PFSK-1 (cell line): ENCODE measurements around the gene VEZF1.

Experiments used
- FOXP2 ChIP-seq: optimal IDR thresholded peaks from 2 replicates; pipeline ENCODE3; 2011; ENCODE audit warnings: borderline replicate concordance, control low read depth, inconsistent platforms; ENCODE audit not compliant: insufficient read depth; ENCODE audit errors: extremely low read length, extremely low read depth
- POLR2AphosphoS5 ChIP-seq: IDR thresholded peaks from 2 replicates; pipeline ENCODE4 v1.6.1; 2012; ENCODE audit warnings: low read depth, mild to moderate bottlenecking, control low read depth, low read length, moderate library complexity
- REST ChIP-seq, 2 experiments: IDR thresholded peaks; 2 replicates each; pipeline versions ENCODE4 v1.6.1 to v1.8.0; 2011 to 2012; ENCODE audit warnings: low read depth in 2 of 2, low read length in 2 of 2, control low read depth in 1 of 2, inconsistent platforms in 1 of 2, mild to moderate bottlenecking in 1 of 2, moderate library complexity in 1 of 2; ENCODE audit not compliant: insufficient read depth in 1 of 2
- SIN3A ChIP-seq: IDR thresholded peaks from 2 replicates; pipeline ENCODE4 v1.6.1; 2012; ENCODE audit warnings: mild to moderate bottlenecking, low read length, moderate library complexity, borderline replicate concordance; ENCODE audit not compliant: insufficient read depth
- TAF1 ChIP-seq: IDR thresholded peaks from 2 replicates; pipeline ENCODE4 v1.6.1; 2012; ENCODE audit warnings: low read length, control low read depth, borderline replicate concordance; ENCODE audit not compliant: insufficient read depth

The VEZF1 gene

GRCh38 chr17:57986841-57987580 is 1.0 kb downstream of the VEZF1 start:
- 0 out of 2 replicates have a peak, but pooled peaks have one; percentile 34 for TF ChIP-seq SIN3A
- TF ChIP-seq REST (IDR thresholded peaks at IDR 0.05; ENCODE audit: insufficient read depth in 1 of 2, low read depth in 2 of 2, low read length in 2 of 2), result peak; percentile 16 to 65; a peak in 1 of 4 replicates
- no peak for TF ChIP-seq POLR2AphosphoS5
- TF ChIP-seq TAF1, result no peak
- TF ChIP-seq FOXP2, result no peak

GRCh38 chr17:57985675-57985974 is 2.4 kb downstream of the VEZF1 start:
- TF ChIP-seq SIN3A, result no peak
- TF ChIP-seq TAF1, result no peak
- no peak for TF ChIP-seq POLR2AphosphoS5
- TF ChIP-seq REST (IDR thresholded peaks at IDR 0.05; ENCODE audit: insufficient read depth in 1 of 2, low read depth in 2 of 2, low read length in 2 of 2), result no peak
- TF ChIP-seq FOXP2, result no peak

- TF ChIP-seq FOXP2 (no peak), REST (IDR thresholded peaks at IDR 0.05; ENCODE audit: insufficient read depth in 1 of 2, low read depth in 2 of 2, low read length in 2 of 2) (no peak), POLR2AphosphoS5 (no peak), SIN3A (no peak), TAF1 (no peak)
These were observed 2.9 kb downstream of the VEZF1 start for GRCh38 chr17:57984936-57985674.

GRCh38 chr17:57984261-57984890 is 3.7 kb downstream of the VEZF1 start:
- no peak for TF ChIP-seq REST (IDR thresholded peaks at IDR 0.05; ENCODE audit: insufficient read depth in 1 of 2, low read depth in 2 of 2, low read length in 2 of 2)
- no peak for TF ChIP-seq FOXP2
- no peak for TF ChIP-seq SIN3A
- no peak for TF ChIP-seq TAF1
- TF ChIP-seq POLR2AphosphoS5, result no peak
